T-cell (primary cell): ENCODE measurements around the gene CELF2. TPM values are rescaled to one million over a fixed set of nuclear protein-coding genes. Genes with fewer than 3 reads are reported as not detected.

ENCODE experiments used
- ATAC-seq, 4 experiments: fragments of 200-7000 bp in 3 of 4; fragments of 150-1000 bp in 1 of 4; cut with Tn5 transposase; replicated peaks in 1 of 4; 1 replicate in 3 of 4; 2 replicates in 1 of 4; pipeline ENCODE4 v1.10.0; 2021; ENCODE audit warnings: moderate library complexity in 3 of 4, mild to moderate bottlenecking in 2 of 4, moderate number of reproducible peaks in 1 of 4
- CTCF ChIA-PET, 2 donors: fragments of 300-600 bp; sonication (Branson Sonifier 250); formaldehyde crosslinking; loops; one replicate each; lab custom pipeline; 2022; ENCODE audit warnings: antibody characterized with exemption in 2 of 2; lab: Charles Lee
- POLR2A ChIA-PET, 2 donors: fragments of 300-600 bp; sonication (Branson Sonifier 250); formaldehyde crosslinking; loops; one replicate each; lab custom pipeline; 2022; ENCODE audit warnings: antibody characterized with exemption in 2 of 2; lab: Charles Lee
- DNase-seq, 35 experiments: peaks; one replicate each; pipeline versions ENCODE4 v3.0.0 to v3.0.0-alpha.2; 2013 to 2023
- H3K27ac ChIP-seq: one replicate; pipeline ENCODE4 v1.5.1; 2013; ENCODE audit warnings: low read length
- H3K27me3 ChIP-seq, 2 experiments: replicated peaks in 1 of 2; 1 replicate in 1 of 2; 2 replicates in 1 of 2; pipeline versions ENCODE4 v1.6.1 to v1.7.0; 2013; ENCODE audit warnings: low read length in 1 of 2, mixed read lengths in 1 of 2; ENCODE audit not compliant: control insufficient read depth in 2 of 2, insufficient read depth in 2 of 2; ENCODE audit errors: extremely low read depth in 1 of 2
- H3K36me3 ChIP-seq, 2 donors: 1 replicate in 1 of 2; 2 replicates in 1 of 2; pipeline versions ENCODE4 v1.6.1 to v1.7.0; 2013; ENCODE audit warnings: low read length in 1 of 2; ENCODE audit not compliant: control insufficient read depth in 2 of 2, insufficient read depth in 1 of 2; ENCODE audit errors: extremely low read depth in 1 of 2
- H3K4me1 ChIP-seq, 2 experiments: 1 replicate in 1 of 2; 2 replicates in 1 of 2; pipeline versions ENCODE4 v1.6.1 to v1.7.0; 2013; ENCODE audit warnings: low read length in 2 of 2, mixed read lengths in 1 of 2; ENCODE audit not compliant: insufficient read depth in 2 of 2, control insufficient read depth in 1 of 2; ENCODE audit errors: extremely low read depth in 1 of 2
- H3K4me3 ChIP-seq, 2 donors: 1 replicate in 1 of 2; 2 replicates in 1 of 2; pipeline versions ENCODE4 v1.5.1 to v1.7.0; 2013; ENCODE audit warnings: mild to moderate bottlenecking in 2 of 2, low read length in 1 of 2, moderate library complexity in 1 of 2; ENCODE audit not compliant: control insufficient read depth in 1 of 2; ENCODE audit errors: extremely low read depth in 1 of 2
- H3K9me3 ChIP-seq: 2 replicates; pipeline ENCODE4 v1.7.0; 2013
- H3K27ac Mint-ChIP-seq, 2 donors: one replicate each; pipeline ENCODE4 v1.8.0; 2020 to 2021; ENCODE audit warnings: mild to moderate bottlenecking in 2 of 2, mixed read lengths in 2 of 2
- H3K27me3 Mint-ChIP-seq, 2 donors: one replicate each; pipeline ENCODE4 v1.8.0; 2021 to 2022; ENCODE audit warnings: mixed read lengths in 2 of 2
- H3K36me3 Mint-ChIP-seq: one replicate; pipeline ENCODE4 v1.8.0; 2021; ENCODE audit warnings: mixed read lengths
- H3K4me1 Mint-ChIP-seq, 3 donors: one replicate each; pipeline ENCODE4 v1.8.0; 2020 to 2022; ENCODE audit warnings: mixed read lengths in 3 of 3, mild to moderate bottlenecking in 1 of 3
- H3K4me3 Mint-ChIP-seq, 3 donors: one replicate each; pipeline ENCODE4 v1.8.0; 2020 to 2022; ENCODE audit warnings: mild to moderate bottlenecking in 3 of 3, mixed read lengths in 3 of 3, moderate library complexity in 3 of 3
- H3K9me3 Mint-ChIP-seq, 3 donors: one replicate each; pipeline ENCODE4 v1.8.0; 2020 to 2022; ENCODE audit warnings: mixed read lengths in 3 of 3
- WGBS: methylation state at CpG from one replicate; pipeline ENCODE4 v1.1.5; 2013; ENCODE audit warnings: missing lambda C conversion rate; ENCODE audit not compliant: insufficient coverage; 5-methylcytosine and 5-hydroxymethylcytosine counted together
- total RNA-seq, 35 experiments: library from RNA in 6 of 35; stranded (reverse) in 6 of 35; fragments of 120-200 nt in 1 of 35; gene quantifications; one replicate each; pipeline versions ENCODE4 v1.2.1 to v1.2.4 and lab custom pipeline; 2013 to 2026

Gene CELF2
- total RNA-seq, 5 donors from 2014 or later (not counting 1 experiment from before 2014, with no cell fraction given), result 149 to 225 (median 166) TPM

- Histone ChIP-seq H3K4me3 (no peak overlapping the region), H3K4me1 (peaks cover 0 to 3% of the 10 kb centered on the region in 2 experiments), H3K9me3 (no peaks in the 10 kb centered on the region), H3K27me3 (peaks cover 0 to 3% of the 10 kb centered on the region in 2 experiments), H3K27ac (no peak overlapping the region), H3K36me3 (no peaks in the 10 kb centered on the region)
- Mint-ChIP-seq H3K36me3 (no peaks in the 10 kb centered on the region), H3K4me3 (no peak overlapping the region), H3K27ac (no peak overlapping the region), H3K9me3 (no peaks in the 10 kb centered on the region), H3K27me3 (peaks cover 47 to 48% of the 10 kb centered on the region in 2 donors), H3K4me1 (peaks cover 6 to 7% (median 6%) of the 10 kb centered on the region in 3 donors)
- DNase-seq (no peak), ATAC-seq (no peak)
- CTCF ChIA-PET, result no interaction called here
- POLR2A ChIA-PET, result no interaction called here
- no CpG with 5 or more reads among the region's 10 CpGs for WGBS
These were observed 5.6 kb downstream of the CELF2 start for GRCh38 chr10:11023009-11023953.

GRCh38 chr10:11024596-11024995, 6.9 kb downstream of the CELF2 start:
- Mint-ChIP-seq H3K36me3 (no peaks in the 10 kb centered on the region), H3K27ac (no peak overlapping the region), H3K9me3 (no peaks in the 10 kb centered on the region), H3K27me3 (peaks cover 37 to 40% of the 10 kb centered on the region in 2 donors), H3K4me3 (no peak overlapping the region), H3K4me1 (no peaks in the 10 kb centered on the region)
- no peak overlapping the region for H3K27ac ChIP-seq
- no peaks in the 10 kb centered on the region for H3K36me3 ChIP-seq
- no peaks in the 10 kb centered on the region for H3K9me3 ChIP-seq
- no peaks in the 10 kb centered on the region for H3K27me3 ChIP-seq
- no CpG with 5 or more reads among the region's 1 CpG for WGBS
- CTCF ChIA-PET, result interaction anchor here (1.1 kb wide), 2 partner anchors 10 to 13 kb away, joined by 4 to 5 read pairs; no protein-coding TSS in a partner anchor
- H3K4me3 ChIP-seq, result no peak overlapping the region
- ATAC-seq (no peak), DNase-seq (no peak)
- POLR2A ChIA-PET, result no interaction called here
- no peaks in the 10 kb centered on the region for H3K4me1 ChIP-seq

DNA sequence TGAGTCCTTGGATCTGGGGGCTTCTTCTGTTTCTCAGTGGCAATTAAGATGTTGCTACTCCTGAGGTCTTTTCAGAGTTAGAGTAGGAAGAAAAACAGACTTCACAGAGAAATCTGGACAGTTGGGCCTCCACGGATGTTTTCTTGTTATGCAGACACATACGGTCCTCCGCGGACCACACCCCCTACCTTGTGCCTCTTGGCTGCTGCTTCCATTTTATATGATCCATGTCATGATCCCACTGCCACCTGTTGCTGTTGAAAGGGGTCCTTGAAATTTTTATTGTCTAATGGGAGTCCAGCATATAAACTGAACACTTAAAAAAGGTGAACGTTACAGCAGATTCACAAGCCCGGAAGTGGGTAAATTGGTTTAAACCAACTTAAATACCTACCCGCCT, 8.3 kb downstream of the CELF2 start:
- POLR2A ChIA-PET, result no interaction called here
- CTCF ChIA-PET, result no interaction called here
- Mint-ChIP-seq H3K36me3 (no peaks in the 10 kb centered on the region), H3K4me3 (no peak overlapping the region), H3K4me1 (no peaks in the 10 kb centered on the region), H3K9me3 (no peaks in the 10 kb centered on the region), H3K27me3 (peaks cover 25 to 28% of the 10 kb centered on the region in 2 donors), H3K27ac (no peak overlapping the region)
- Histone ChIP-seq H3K4me3 (no peak overlapping the region), H3K27ac (no peak overlapping the region), H3K9me3 (no peaks in the 10 kb centered on the region), H3K4me1 (no peaks in the 10 kb centered on the region), H3K36me3 (no peaks in the 10 kb centered on the region), H3K27me3 (no peaks in the 10 kb centered on the region)
- WGBS, result no CpG with 5 or more reads among the region's 7 CpGs
- no peak for DNase-seq
- no peak for ATAC-seq

DNA sequence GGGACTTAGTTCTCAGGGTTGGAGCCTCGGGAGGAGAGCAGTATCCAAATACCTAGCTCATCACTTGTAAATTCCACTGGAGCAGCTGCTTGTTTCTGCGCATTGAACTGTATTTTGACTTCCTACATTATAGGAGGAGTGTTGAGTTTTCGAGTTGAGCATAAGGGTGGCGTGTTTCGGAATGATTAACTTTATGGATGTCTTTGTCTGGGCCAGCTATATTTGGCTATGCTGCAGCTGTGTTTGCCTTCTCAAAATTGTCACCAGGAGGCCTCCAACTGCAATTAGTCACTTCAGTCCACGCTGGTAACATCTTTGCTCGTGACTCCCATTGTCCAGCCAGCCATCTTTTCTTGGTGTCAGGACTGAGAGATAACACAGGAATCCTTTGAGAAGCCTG, 9.1 kb downstream of the CELF2 start:
- H3K27ac ChIP-seq, result no peak overlapping the region
- Mint-ChIP-seq H3K27ac (no peak overlapping the region), H3K27me3 (peaks cover 20 to 24% of the 10 kb centered on the region in 2 donors), H3K4me1 (no peaks in the 10 kb centered on the region), H3K4me3 (no peak overlapping the region), H3K9me3 (no peaks in the 10 kb centered on the region), H3K36me3 (no peaks in the 10 kb centered on the region)
- POLR2A ChIA-PET, result no interaction called here
- DNase-seq, result no peak
- no peaks in the 10 kb centered on the region for H3K36me3 ChIP-seq
- ATAC-seq, result no peak
- H3K4me1 ChIP-seq, result no peaks in the 10 kb centered on the region
- H3K9me3 ChIP-seq, result no peaks in the 10 kb centered on the region
- H3K27me3 ChIP-seq, result no peaks in the 10 kb centered on the region
- CTCF ChIA-PET, result no interaction called here
- 88% methylated on average over 4 of the region's 7 CpGs for WGBS
- no peak overlapping the region for H3K4me3 ChIP-seq

GRCh38 chr10:11034762-11035161, 17.1 kb downstream of the CELF2 start:
- no peak overlapping the region for H3K4me3 ChIP-seq
- 94% methylated on average over 2 of the region's 7 CpGs for WGBS
- POLR2A ChIA-PET, result interaction anchor here in 1 of 2 donors (0.6 kb wide), 1 partner anchor 302 kb away, joined by 5 read pairs; no protein-coding TSS in a partner anchor
- H3K9me3 ChIP-seq, result no peaks in the 10 kb centered on the region
- H3K27ac Mint-ChIP-seq, result no peak overlapping the region
- peaks cover 22 to 25% of the 10 kb centered on the region in 2 donors for H3K27me3 Mint-ChIP-seq
- CTCF ChIA-PET, result no interaction called here
- H3K4me1 ChIP-seq, result no peaks in the 10 kb centered on the region
- H3K36me3 Mint-ChIP-seq, result no peaks in the 10 kb centered on the region
- no peak overlapping the region for H3K4me3 Mint-ChIP-seq
- H3K9me3 Mint-ChIP-seq, result no peaks in the 10 kb centered on the region
- no peaks in the 10 kb centered on the region for H3K36me3 ChIP-seq
- no peaks in the 10 kb centered on the region for H3K27me3 ChIP-seq
- H3K4me1 Mint-ChIP-seq, result peaks cover 0 to 3% (median 3%) of the 10 kb centered on the region in 3 donors
- no peak overlapping the region for H3K27ac ChIP-seq
- DNase-seq, result no peak
- ATAC-seq, result no peak

DNA sequence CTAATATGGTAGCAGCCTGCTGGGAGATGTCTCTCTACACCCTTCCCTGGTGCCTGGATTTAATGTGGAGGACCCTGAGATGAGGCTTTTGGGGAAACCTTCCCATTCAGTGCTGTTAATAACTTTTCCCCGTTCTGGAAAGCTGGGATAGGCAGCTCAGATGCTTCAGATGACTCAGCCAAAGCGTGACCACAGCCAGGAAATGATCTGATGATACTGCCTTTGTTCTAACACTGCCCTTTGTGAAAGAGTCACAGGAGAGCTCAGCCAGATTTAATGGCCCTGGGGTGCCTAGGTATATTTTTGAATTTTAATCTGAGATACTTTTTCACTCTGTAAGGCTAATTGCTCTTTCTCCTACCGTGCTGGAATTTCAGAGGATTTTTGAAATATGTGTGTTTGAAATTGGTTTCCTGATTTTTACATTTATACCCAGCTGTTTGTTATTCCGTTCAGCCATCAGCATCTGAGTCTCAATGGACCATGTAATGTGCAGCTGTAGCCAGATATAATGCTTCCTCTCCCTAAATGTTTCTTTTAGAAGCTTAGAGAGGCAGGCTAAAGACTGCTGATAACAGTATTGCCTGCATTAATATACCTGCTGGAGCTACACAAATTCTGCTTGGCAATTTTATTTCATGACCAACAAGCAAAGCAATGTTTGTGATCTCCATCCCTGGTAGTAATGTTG, 17.8 kb downstream of the CELF2 start:
- DNase-seq (no peak), ATAC-seq (no peak)
- H3K36me3 ChIP-seq, result no peaks in the 10 kb centered on the region
- Mint-ChIP-seq H3K4me3 (no peak overlapping the region), H3K9me3 (no peaks in the 10 kb centered on the region), H3K36me3 (no peaks in the 10 kb centered on the region), H3K27me3 (peaks cover 22% of the 10 kb centered on the region in 2 donors), H3K27ac (no peak overlapping the region), H3K4me1 (peaks cover 0 to 3% (median 3%) of the 10 kb centered on the region in 3 donors)
- CTCF ChIA-PET, result interaction anchor here in 1 of 2 donors (0.6 to 1.0 kb wide), 2 partner anchors 99 to 946 kb away, joined by 3 to 4 read pairs; no protein-coding TSS in a partner anchor
- no peaks in the 10 kb centered on the region for H3K27me3 ChIP-seq
- no peak overlapping the region for H3K27ac ChIP-seq
- no peaks in the 10 kb centered on the region for H3K9me3 ChIP-seq
- WGBS, result 0% methylated on average over 2 of the region's 4 CpGs
- POLR2A ChIA-PET, result interaction anchor here in 1 of 2 donors (0.6 kb wide), 2 partner anchors 155 to 302 kb away, joined by 5 to 6 read pairs; no protein-coding TSS in a partner anchor
- H3K4me3 ChIP-seq, result no peak overlapping the region
- H3K4me1 ChIP-seq, result no peaks in the 10 kb centered on the region
